SK-N-SH treated with all-trans-retinoic acid at 6 μM for 48 hours (cell line): Measurements from ENCODE around the gene KAT7.

Source experiments
- PATZ1 ChIP-seq: fragments of 250-450 bp; sonication (Bioruptor Pico); IDR thresholded peaks from 2 replicates; pipeline ENCODE4 v1.8.0; 2020; ENCODE audit warnings: mild to moderate bottlenecking, moderate library complexity, borderline replicate concordance
- RARB ChIP-seq: fragments of 250-450 bp; sonication (Bioruptor Pico); IDR thresholded peaks from 2 replicates; pipeline ENCODE4 v1.8.0; 2021; ENCODE audit warnings: mild to moderate bottlenecking, moderate library complexity
- ZFP3 ChIP-seq: fragments of 250-450 bp; sonication (Bioruptor Pico); IDR thresholded peaks from 2 replicates; pipeline ENCODE4 v1.5.0; 2020; ENCODE audit warnings: mild to moderate bottlenecking, moderate library complexity

DNA sequence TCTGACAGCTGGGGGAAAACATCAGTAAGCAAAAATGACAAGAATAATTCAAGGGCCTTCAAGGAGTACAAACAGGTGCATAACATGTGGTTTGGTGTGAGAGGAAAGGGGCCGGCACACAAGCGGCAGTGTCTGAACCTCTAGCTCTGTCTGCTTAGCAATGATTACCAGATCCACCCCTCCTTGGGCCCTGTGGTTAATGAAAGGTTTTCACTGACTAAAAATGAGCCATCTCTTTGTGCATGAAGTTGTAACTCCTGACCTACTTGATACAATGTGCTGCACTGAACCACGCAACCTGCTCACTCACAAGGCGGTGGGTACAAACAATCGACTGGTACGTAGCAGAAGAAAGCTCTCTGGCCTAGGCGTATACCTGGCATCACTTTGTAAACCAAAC lies 39.7 kb upstream of the KAT7 start:
- no peak for TF ChIP-seq ZFP3 (CRISPR knock-in tag)
- no peak for TF ChIP-seq RARB (CRISPR knock-in tag)
- TF ChIP-seq PATZ1 (CRISPR knock-in tag): no peak
